HEK293 (cell line): Measurements from ENCODE around the gene TBXA2R.
A peak's percentile ranks its signal among the peaks of the same experiment; 100 is the strongest.

Source experiments
- FEZF1 ChIP-seq: fragments of 450-650 bp; formaldehyde crosslinking; IDR thresholded peaks from 2 replicates; pipeline ENCODE4 v1.5.1; 2016; ENCODE audit warnings: missing biosample characterization, missing genetic modification characterization
- GFI1B ChIP-seq: fragments of 450-650 bp; formaldehyde crosslinking; IDR thresholded peaks from 2 replicates; pipeline ENCODE4 v1.5.1; 2016; ENCODE audit warnings: missing biosample characterization, missing genetic modification characterization
- GLI2 ChIP-seq: fragments of 450-650 bp; formaldehyde crosslinking; IDR thresholded peaks from 2 replicates; pipeline ENCODE4; 2017; ENCODE audit warnings: missing biosample characterization, missing genetic modification characterization, low read depth, borderline replicate concordance
- HOXC10 ChIP-seq: sonication (generic); formaldehyde crosslinking; IDR thresholded peaks from 2 replicates; pipeline ENCODE4 v1.8.1; 2023; ENCODE audit warnings: mild to moderate bottlenecking, missing genetic modification reagents
- KLF8 ChIP-seq: fragments of 450-650 bp; formaldehyde crosslinking; IDR thresholded peaks from 2 replicates; pipeline ENCODE4 v1.5.1; 2016; ENCODE audit warnings: missing biosample characterization, missing genetic modification characterization
- OVOL3 ChIP-seq: fragments of 450-650 bp; formaldehyde crosslinking; IDR thresholded peaks from 2 replicates; pipeline ENCODE4 v1.5.1; 2016; ENCODE audit warnings: missing biosample characterization, missing genetic modification characterization
- SP3 ChIP-seq: fragments of 450-650 bp; formaldehyde crosslinking; IDR thresholded peaks from 2 replicates; pipeline ENCODE4 v1.5.1; 2016; ENCODE audit warnings: missing biosample characterization, missing genetic modification characterization
- SP7 ChIP-seq: fragments of 450-650 bp; formaldehyde crosslinking; IDR thresholded peaks from 2 replicates; pipeline ENCODE4 v1.5.1; 2016; ENCODE audit warnings: missing biosample characterization, missing genetic modification characterization
- ZBTB8A ChIP-seq: fragments of 450-650 bp; formaldehyde crosslinking; IDR thresholded peaks from 2 replicates; pipeline ENCODE4 v1.5.1; 2016; ENCODE audit warnings: missing biosample characterization, missing genetic modification characterization
- ZFP37 ChIP-seq: fragments of 450-650 bp; formaldehyde crosslinking; IDR thresholded peaks from 2 replicates; pipeline ENCODE4 v1.5.1; 2016; ENCODE audit warnings: missing biosample characterization, missing genetic modification characterization
- ZNF146 ChIP-seq: fragments of 450-650 bp; formaldehyde crosslinking; IDR thresholded peaks from 2 replicates; pipeline ENCODE4 v1.5.1; 2016; ENCODE audit warnings: missing biosample characterization, missing genetic modification characterization
- ZNF155 ChIP-seq: fragments of 450-650 bp; formaldehyde crosslinking; IDR thresholded peaks from 2 replicates; pipeline ENCODE4 v1.5.1; 2016; ENCODE audit warnings: missing biosample characterization, missing genetic modification characterization
- ZNF292 ChIP-seq: fragments of 450-650 bp; formaldehyde crosslinking; IDR thresholded peaks from 2 replicates; pipeline ENCODE4 v1.5.1; 2016; ENCODE audit warnings: low read depth, missing biosample characterization, missing genetic modification characterization, borderline replicate concordance
- ZNF350 ChIP-seq: fragments of 450-650 bp; formaldehyde crosslinking; IDR thresholded peaks from 2 replicates; pipeline ENCODE4 v1.5.0; 2017; ENCODE audit warnings: missing biosample characterization, mild to moderate bottlenecking, missing genetic modification characterization
- ZNF416 ChIP-seq: fragments of 450-650 bp; formaldehyde crosslinking; IDR thresholded peaks from 2 replicates; pipeline ENCODE4 v1.5.1; 2016; ENCODE audit warnings: missing biosample characterization, missing genetic modification characterization
- ZNF423 ChIP-seq: fragments of 450-650 bp; formaldehyde crosslinking; IDR thresholded peaks from 2 replicates; pipeline ENCODE4 v1.5.1; 2016; ENCODE audit warnings: missing biosample characterization, missing genetic modification characterization
- ZNF426 ChIP-seq: fragments of 450-650 bp; formaldehyde crosslinking; IDR thresholded peaks from 2 replicates; pipeline ENCODE4 v1.5.1; 2017; ENCODE audit warnings: missing biosample characterization, missing genetic modification characterization, mild to moderate bottlenecking, inconsistent platforms, moderate library complexity
- ZNF521 ChIP-seq: fragments of 450-650 bp; formaldehyde crosslinking; IDR thresholded peaks from 2 replicates; pipeline ENCODE4 v1.5.1; 2017; ENCODE audit warnings: missing biosample characterization, mild to moderate bottlenecking, missing genetic modification characterization
- ZNF530 ChIP-seq: fragments of 450-650 bp; formaldehyde crosslinking; IDR thresholded peaks from 2 replicates; pipeline ENCODE4 v1.5.1; 2016; ENCODE audit warnings: low read depth, missing biosample characterization, missing genetic modification characterization
- ZNF561 ChIP-seq: fragments of 450-650 bp; IDR thresholded peaks from 2 replicates; pipeline ENCODE4 v1.5.1; 2018; ENCODE audit warnings: missing biosample characterization, missing genetic modification characterization, borderline replicate concordance
- ZNF600 ChIP-seq: fragments of 450-650 bp; formaldehyde crosslinking; IDR thresholded peaks from 2 replicates; pipeline ENCODE4 v1.5.1; 2016; ENCODE audit warnings: missing biosample characterization, missing genetic modification characterization
- ZNF704 ChIP-seq: fragments of 450-650 bp; formaldehyde crosslinking; IDR thresholded peaks from 2 replicates; pipeline ENCODE4 v1.5.1; 2016; ENCODE audit warnings: missing biosample characterization, missing genetic modification characterization
- ZNF707 ChIP-seq: fragments of 450-650 bp; formaldehyde crosslinking; IDR thresholded peaks from 2 replicates; pipeline ENCODE4 v1.5.1; 2016; ENCODE audit warnings: missing biosample characterization, missing genetic modification characterization
- ZNF830 ChIP-seq: fragments of 450-650 bp; IDR thresholded peaks from 2 replicates; pipeline ENCODE4 v1.5.0; 2018; ENCODE audit warnings: missing biosample characterization, missing genetic modification characterization, low read depth, mild to moderate bottlenecking, moderate library complexity
- ZNF843 ChIP-seq: fragments of 450-650 bp; formaldehyde crosslinking; IDR thresholded peaks from 2 replicates; pipeline ENCODE4 v1.5.1; 2016; ENCODE audit warnings: missing biosample characterization, missing genetic modification characterization
- TF ChIP-seq, protein P1 (sequence below): fragments of 450-650 bp; formaldehyde crosslinking; IDR thresholded peaks from 2 replicates; pipeline ENCODE4 v1.5.1; 2017; ENCODE audit warnings: missing biosample characterization, missing genetic modification characterization
- TF ChIP-seq, protein P2 (sequence below): fragments of 450-650 bp; formaldehyde crosslinking; IDR thresholded peaks from 2 replicates; pipeline ENCODE4 v1.5.1; 2016; ENCODE audit warnings: missing biosample characterization, missing genetic modification characterization, borderline replicate concordance
- TF ChIP-seq, protein P3 (sequence below): fragments of 450-650 bp; formaldehyde crosslinking; IDR thresholded peaks from 2 replicates; pipeline ENCODE4 v1.5.1; 2017; ENCODE audit warnings: missing biosample characterization, missing genetic modification characterization
- TF ChIP-seq, protein P4 (sequence below): fragments of 450-650 bp; formaldehyde crosslinking; IDR thresholded peaks from 2 replicates; pipeline ENCODE4 v1.5.1; 2016; ENCODE audit warnings: missing biosample characterization, missing genetic modification characterization
- TF ChIP-seq, protein P5 (sequence below): fragments of 450-650 bp; formaldehyde crosslinking; IDR thresholded peaks from 2 replicates; pipeline ENCODE4 v1.5.1; 2016; ENCODE audit warnings: missing biosample characterization, missing genetic modification characterization

The TBXA2R gene

DNA sequence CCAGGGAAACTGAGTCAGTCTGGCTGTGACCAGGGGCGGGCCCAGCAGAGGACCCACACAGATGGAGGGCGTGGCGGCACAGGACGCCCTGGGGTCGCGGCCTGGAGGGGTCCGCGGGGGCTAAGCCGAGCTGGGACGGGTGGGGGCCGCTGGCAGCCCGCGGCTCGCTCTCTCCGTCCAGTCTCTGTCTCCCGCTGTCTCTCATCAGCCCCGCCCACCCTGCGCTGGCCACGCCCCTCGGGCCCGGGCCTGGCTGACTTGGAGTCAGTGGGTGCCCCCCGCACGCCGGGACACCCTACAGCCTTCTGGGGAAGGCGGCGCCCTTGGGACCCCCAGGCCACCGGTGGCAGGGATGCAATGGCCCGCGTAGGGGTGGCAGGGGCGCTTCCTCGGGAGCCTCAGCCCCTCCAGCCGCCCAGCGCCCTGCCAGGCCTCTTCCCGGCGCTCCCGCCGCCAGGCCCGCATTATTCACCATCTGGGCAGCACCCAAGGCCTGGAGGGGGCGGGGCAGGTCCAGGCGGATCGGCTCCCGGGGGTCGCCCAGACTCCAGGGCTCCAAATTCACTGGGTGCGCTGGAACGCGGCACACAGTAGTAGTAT, at the start of gene TBXA2R (continued):
- TF ChIP-seq ZNF146 (no peak), GLI2 (tag by site-specific recombination) (no peak), FEZF1 (no peak), ZNF843 (no peak), ZNF600 (tag by site-specific recombination) (no peak; the same call in 1 of the 2 replicates), ZNF292 (tag by site-specific recombination) (no peak), ZNF530 (no peak), ZNF830 (tag by site-specific recombination) (no peak), GFI1B (no peak), ZNF704 (no peak), ZFP37 (tag by site-specific recombination) (no peak), OVOL3 (no peak), ZNF416 (no peak), HOXC10 (CRISPR knock-in tag) (no peak), ZNF423 (tag by site-specific recombination) (peak; percentile 89), ZNF155 (tag by site-specific recombination) (no peak), ZBTB8A (peak; percentile 79), SP7 (tag by site-specific recombination) (peak; percentile 35; the same call in 1 of the 2 replicates), ZNF521 (tag by site-specific recombination) (no peak), ZNF561 (tag by site-specific recombination) (no peak; the same call in 1 of the 2 replicates), ZNF426 (tag by site-specific recombination) (no peak), SP3 (tag by site-specific recombination) (peak; percentile 83), KLF8 (peak; percentile 67), ZNF350 (tag by site-specific recombination) (no peak), ZNF707 (no peak)
- TF ChIP-seq, protein P1, sequence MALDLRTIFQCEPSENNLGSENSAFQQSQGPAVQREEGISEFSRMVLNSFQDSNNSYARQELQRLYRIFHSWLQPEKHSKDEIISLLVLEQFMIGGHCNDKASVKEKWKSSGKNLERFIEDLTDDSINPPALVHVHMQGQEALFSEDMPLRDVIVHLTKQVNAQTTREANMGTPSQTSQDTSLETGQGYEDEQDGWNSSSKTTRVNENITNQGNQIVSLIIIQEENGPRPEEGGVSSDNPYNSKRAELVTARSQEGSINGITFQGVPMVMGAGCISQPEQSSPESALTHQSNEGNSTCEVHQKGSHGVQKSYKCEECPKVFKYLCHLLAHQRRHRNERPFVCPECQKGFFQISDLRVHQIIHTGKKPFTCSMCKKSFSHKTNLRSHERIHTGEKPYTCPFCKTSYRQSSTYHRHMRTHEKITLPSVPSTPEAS (tag by site-specific recombination), result no peak
- TF ChIP-seq, protein P2, sequence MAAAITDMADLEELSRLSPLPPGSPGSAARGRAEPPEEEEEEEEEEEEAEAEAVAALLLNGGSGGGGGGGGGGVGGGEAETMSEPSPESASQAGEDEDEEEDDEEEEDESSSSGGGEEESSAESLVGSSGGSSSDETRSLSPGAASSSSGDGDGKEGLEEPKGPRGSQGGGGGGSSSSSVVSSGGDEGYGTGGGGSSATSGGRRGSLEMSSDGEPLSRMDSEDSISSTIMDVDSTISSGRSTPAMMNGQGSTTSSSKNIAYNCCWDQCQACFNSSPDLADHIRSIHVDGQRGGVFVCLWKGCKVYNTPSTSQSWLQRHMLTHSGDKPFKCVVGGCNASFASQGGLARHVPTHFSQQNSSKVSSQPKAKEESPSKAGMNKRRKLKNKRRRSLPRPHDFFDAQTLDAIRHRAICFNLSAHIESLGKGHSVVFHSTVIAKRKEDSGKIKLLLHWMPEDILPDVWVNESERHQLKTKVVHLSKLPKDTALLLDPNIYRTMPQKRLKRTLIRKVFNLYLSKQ, result no peak
- TF ChIP-seq, protein P3, sequence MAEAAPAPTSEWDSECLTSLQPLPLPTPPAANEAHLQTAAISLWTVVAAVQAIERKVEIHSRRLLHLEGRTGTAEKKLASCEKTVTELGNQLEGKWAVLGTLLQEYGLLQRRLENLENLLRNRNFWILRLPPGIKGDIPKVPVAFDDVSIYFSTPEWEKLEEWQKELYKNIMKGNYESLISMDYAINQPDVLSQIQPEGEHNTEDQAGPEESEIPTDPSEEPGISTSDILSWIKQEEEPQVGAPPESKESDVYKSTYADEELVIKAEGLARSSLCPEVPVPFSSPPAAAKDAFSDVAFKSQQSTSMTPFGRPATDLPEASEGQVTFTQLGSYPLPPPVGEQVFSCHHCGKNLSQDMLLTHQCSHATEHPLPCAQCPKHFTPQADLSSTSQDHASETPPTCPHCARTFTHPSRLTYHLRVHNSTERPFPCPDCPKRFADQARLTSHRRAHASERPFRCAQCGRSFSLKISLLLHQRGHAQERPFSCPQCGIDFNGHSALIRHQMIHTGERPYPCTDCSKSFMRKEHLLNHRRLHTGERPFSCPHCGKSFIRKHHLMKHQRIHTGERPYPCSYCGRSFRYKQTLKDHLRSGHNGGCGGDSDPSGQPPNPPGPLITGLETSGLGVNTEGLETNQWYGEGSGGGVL (tag by site-specific recombination), result peak; percentile 32; the same call in 1 of the 2 replicates
- TF ChIP-seq, protein P4, sequence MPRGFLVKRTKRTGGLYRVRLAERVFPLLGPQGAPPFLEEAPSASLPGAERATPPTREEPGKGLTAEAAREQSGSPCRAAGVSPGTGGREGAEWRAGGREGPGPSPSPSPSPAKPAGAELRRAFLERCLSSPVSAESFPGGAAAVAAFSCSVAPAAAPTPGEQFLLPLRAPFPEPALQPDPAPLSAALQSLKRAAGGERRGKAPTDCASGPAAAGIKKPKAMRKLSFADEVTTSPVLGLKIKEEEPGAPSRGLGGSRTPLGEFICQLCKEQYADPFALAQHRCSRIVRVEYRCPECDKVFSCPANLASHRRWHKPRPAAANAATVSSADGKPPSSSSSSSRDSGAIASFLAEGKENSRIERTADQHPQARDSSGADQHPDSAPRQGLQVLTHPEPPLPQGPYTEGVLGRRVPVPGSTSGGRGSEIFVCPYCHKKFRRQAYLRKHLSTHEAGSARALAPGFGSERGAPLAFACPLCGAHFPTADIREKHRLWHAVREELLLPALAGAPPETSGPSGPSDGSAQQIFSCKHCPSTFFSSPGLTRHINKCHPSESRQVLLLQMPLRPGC, result no peak
- TF ChIP-seq, protein P5, sequence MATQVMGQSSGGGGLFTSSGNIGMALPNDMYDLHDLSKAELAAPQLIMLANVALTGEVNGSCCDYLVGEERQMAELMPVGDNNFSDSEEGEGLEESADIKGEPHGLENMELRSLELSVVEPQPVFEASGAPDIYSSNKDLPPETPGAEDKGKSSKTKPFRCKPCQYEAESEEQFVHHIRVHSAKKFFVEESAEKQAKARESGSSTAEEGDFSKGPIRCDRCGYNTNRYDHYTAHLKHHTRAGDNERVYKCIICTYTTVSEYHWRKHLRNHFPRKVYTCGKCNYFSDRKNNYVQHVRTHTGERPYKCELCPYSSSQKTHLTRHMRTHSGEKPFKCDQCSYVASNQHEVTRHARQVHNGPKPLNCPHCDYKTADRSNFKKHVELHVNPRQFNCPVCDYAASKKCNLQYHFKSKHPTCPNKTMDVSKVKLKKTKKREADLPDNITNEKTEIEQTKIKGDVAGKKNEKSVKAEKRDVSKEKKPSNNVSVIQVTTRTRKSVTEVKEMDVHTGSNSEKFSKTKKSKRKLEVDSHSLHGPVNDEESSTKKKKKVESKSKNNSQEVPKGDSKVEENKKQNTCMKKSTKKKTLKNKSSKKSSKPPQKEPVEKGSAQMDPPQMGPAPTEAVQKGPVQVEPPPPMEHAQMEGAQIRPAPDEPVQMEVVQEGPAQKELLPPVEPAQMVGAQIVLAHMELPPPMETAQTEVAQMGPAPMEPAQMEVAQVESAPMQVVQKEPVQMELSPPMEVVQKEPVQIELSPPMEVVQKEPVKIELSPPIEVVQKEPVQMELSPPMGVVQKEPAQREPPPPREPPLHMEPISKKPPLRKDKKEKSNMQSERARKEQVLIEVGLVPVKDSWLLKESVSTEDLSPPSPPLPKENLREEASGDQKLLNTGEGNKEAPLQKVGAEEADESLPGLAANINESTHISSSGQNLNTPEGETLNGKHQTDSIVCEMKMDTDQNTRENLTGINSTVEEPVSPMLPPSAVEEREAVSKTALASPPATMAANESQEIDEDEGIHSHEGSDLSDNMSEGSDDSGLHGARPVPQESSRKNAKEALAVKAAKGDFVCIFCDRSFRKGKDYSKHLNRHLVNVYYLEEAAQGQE, result no peak
